Liver (tissue), 3 donors: ENCODE results near the gene ACOT7.

Experiments used
- CTCF ChIP-seq: fragments of 150-350 bp; IDR thresholded peaks from 2 replicates; pipeline ENCODE4 v1.5.1; 2017; ENCODE audit warnings: improper control_type of control experiment, low read depth, low read length; ENCODE audit not compliant: missing input control
- TAF1 ChIP-seq: conservative IDR thresholded peaks from 2 replicates; pipeline ENCODE4 v1.6.1; 2016; ENCODE audit warnings: antibody characterized with exemption, mild to moderate bottlenecking
- donor health status: healthy.
- donor health status: healthy.

- no peak for TF ChIP-seq CTCF
- no peak for TF ChIP-seq TAF1
Measured at GRCh38 chr1:6317098-6317760, 76.3 kb downstream of the ACOT7 start.
